OCI-LY1 (cell line): ENCODE results near the gene GKN1.

Experiments used
- EZH2 ChIP-seq: fragments of 200-600 bp; sonication (generic), shearing (Covaris generic); IDR thresholded peaks from 2 replicates; pipeline ENCODE4 v1.8.0; 2017; ENCODE audit warnings: borderline replicate concordance, mixed run types, mild to moderate bottlenecking, antibody characterized with exemption, low read length, moderate library complexity, mixed read lengths
- TF ChIP-seq, protein P1 (sequence below): fragments of 200-600 bp; sonication (generic), shearing (Covaris generic); IDR thresholded peaks from 2 replicates; pipeline ENCODE4 v1.5.1; 2017; ENCODE audit warnings: mild to moderate bottlenecking, antibody characterized with exemption, low read length, moderate library complexity, mixed read lengths

DNA sequence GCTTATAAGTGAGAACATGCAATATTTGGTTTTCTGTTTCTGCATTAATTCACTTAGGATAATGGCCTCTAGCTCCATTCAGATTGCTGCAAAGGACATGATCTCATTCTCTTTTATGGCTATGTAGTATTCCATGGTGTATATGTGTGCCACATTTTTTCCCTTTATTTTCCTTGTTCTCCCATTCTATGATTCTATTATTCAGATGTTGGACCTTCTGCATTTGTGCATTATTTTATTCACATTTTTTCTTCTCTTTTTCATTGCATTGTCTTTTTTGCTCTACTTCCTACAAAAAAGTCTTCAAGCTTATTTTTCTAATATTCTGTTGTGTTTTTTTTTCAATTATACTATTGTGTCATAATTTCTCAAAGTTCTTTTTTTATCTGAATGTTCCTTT is 27.4 kb downstream of the GKN1 start:
- TF ChIP-seq, protein P1, sequence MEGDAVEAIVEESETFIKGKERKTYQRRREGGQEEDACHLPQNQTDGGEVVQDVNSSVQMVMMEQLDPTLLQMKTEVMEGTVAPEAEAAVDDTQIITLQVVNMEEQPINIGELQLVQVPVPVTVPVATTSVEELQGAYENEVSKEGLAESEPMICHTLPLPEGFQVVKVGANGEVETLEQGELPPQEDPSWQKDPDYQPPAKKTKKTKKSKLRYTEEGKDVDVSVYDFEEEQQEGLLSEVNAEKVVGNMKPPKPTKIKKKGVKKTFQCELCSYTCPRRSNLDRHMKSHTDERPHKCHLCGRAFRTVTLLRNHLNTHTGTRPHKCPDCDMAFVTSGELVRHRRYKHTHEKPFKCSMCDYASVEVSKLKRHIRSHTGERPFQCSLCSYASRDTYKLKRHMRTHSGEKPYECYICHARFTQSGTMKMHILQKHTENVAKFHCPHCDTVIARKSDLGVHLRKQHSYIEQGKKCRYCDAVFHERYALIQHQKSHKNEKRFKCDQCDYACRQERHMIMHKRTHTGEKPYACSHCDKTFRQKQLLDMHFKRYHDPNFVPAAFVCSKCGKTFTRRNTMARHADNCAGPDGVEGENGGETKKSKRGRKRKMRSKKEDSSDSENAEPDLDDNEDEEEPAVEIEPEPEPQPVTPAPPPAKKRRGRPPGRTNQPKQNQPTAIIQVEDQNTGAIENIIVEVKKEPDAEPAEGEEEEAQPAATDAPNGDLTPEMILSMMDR, result no peak
- no peak for TF ChIP-seq EZH2
